ENCODE measurements around the gene FBXL17.

- TF ChIP-seq, protein P1, sequence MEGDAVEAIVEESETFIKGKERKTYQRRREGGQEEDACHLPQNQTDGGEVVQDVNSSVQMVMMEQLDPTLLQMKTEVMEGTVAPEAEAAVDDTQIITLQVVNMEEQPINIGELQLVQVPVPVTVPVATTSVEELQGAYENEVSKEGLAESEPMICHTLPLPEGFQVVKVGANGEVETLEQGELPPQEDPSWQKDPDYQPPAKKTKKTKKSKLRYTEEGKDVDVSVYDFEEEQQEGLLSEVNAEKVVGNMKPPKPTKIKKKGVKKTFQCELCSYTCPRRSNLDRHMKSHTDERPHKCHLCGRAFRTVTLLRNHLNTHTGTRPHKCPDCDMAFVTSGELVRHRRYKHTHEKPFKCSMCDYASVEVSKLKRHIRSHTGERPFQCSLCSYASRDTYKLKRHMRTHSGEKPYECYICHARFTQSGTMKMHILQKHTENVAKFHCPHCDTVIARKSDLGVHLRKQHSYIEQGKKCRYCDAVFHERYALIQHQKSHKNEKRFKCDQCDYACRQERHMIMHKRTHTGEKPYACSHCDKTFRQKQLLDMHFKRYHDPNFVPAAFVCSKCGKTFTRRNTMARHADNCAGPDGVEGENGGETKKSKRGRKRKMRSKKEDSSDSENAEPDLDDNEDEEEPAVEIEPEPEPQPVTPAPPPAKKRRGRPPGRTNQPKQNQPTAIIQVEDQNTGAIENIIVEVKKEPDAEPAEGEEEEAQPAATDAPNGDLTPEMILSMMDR (IDR thresholded peaks at IDR 0.05): no peak
- TF ChIP-seq POLR2A (IDR thresholded peaks at IDR 0.05): no peak
These were observed 303.0 kb downstream of the FBXL17 start for GRCh38 chr5:108078882-108079281.
